ELF-1 (cell line): ENCODE data around the gene G2E3.

Source experiments
- DNase-seq: peaks from one replicate; pipeline ENCODE4 v3.0.0-alpha.2; 2016; ENCODE audit warnings: low read depth, low spot score

G2E3 gene

DNA sequence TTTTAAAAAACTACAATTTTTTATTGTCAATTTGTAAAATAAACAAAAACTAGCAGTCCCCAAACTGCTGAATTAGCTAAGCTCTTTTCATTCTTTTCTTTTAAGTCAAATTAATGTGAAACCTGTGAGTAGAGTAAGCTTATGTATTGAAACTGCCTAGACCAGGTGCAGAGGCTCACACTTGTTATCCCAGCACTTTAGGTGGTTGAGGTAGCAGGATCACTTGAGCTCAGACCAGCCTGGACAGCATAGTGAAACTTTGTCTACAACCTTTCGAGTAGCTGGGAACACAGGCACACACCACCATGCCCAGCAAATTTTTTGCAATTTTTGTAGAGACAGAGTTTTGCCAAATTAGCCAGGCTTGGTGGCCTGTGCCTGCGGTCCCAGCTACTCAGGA, 89.5 kb downstream of the G2E3 start:
- no peak for DNase-seq

DNA sequence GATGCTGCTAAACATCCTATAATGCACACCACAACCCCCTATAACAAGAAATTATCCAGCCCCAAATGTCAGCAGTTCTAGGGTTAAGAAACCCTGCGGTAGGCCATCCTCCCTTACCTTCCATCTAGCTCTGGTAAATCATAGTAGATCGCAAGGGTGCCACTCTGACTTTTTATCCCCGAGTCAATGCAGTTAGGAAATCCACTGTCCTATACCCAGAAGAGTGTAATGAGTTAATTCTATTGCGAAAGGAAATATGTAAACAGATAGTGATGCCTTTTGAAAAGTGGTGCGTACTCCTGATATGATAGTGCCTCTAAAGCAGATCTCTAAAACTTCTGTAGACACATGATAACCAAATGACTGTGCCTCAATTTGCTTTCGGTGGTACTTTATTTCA, 93.0 kb downstream of the G2E3 start:
- DNase-seq = no peak

DNA sequence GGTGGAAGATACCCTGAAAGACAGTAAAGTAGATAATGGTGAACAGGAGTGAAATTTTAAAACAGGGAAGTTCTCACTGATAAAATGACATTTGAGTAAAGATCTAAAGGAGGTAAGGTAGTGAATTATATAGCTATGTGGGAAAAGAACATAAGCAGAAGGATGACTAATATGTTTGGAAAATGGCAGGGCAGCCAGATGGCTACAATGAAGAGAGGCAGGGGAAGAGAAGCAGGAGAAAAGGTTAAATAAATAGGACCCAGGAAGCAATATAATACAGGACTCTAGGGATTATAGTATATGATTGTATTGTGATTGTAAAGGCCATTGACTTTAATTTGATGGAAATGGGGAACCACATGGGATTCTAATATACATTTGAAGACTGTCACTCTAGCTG, 96.2 kb downstream of the G2E3 start:
- DNase-seq = no peak

- DNase-seq = no peak
These were observed 96.7 kb downstream of the G2E3 start for GRCh38 chr14:30655658-30656057.

GRCh38 chr14:30656190-30656632, 97.3 kb downstream of the G2E3 start:
- DNase-seq = peak; percentile 25

DNA sequence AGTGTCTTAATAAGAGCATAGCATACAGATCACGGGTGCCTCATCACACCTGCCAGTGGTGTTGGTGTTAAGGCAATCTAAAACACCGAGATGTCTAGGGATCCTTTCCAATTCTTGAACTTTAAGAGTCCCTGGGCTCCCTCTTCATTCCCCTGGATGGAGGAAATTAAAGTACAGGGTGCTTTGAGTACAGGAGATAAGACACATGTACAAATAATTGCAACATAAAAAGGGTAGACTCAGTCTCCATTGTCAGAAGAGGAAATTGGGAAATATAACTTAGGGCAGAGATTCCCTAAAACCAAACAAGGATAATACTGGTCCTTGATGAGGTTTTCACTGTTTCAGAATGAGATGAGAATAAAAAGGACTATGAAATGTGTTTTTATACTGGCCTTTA, 98.1 kb downstream of the G2E3 start:
- DNase-seq = no peak

- no peak for DNase-seq
These were observed 98.7 kb downstream of the G2E3 start for GRCh38 chr14:30657606-30658163.

DNA sequence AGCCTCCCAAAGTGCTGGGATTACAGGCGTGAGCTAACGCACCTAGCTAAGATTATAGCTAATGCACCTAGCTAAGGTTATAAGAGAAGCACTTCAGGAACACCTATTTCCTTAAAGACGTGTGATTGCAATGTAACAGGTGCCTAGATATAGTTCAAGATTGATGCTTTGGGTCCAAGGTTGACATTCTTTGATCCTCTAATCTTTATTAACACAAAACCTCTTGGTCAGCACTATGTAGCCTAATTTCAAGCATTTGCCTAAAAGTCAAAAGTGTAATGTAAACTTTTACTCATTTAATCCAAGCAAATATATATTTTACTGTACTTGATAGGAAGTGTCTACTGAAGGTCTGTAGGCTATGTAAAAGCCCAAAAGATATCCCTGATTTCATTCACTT, 99.7 kb downstream of the G2E3 start:
- no peak for DNase-seq

- no peak for DNase-seq
These were observed 110.6 kb downstream of the G2E3 start for GRCh38 chr14:30669594-30669993.
